Dermis microvascular lymphatic vessel endothelial cell (primary cell): Measurements from ENCODE around the gene LRIG1. TPM values are rescaled to one million over a fixed set of nuclear protein-coding genes. Genes with fewer than 3 reads are reported as not detected.
A peak's percentile ranks its signal among the peaks of the same experiment; 100 is the strongest.

Source experiments
- DNase-seq, 2 donors: peaks; one replicate each; pipeline versions ENCODE4 v3.0.0 to v3.0.0-alpha.2; 2010; ENCODE audit warnings: low read depth in 2 of 2
- total RNA-seq: library from RNA; depleted of rRNA; stranded (reverse); fragments of >200 nt; gene quantifications from 2 replicates; pipeline ENCODE4 v1.2.1, GENCODE V29; 2014

The LRIG1 gene
- total RNA-seq, 1 donor from 2014 or later = 35.3 TPM

- no peak for DNase-seq
These were observed 114.6 kb downstream of the LRIG1 start for GRCh38 chr3:66386011-66386924.

DNA sequence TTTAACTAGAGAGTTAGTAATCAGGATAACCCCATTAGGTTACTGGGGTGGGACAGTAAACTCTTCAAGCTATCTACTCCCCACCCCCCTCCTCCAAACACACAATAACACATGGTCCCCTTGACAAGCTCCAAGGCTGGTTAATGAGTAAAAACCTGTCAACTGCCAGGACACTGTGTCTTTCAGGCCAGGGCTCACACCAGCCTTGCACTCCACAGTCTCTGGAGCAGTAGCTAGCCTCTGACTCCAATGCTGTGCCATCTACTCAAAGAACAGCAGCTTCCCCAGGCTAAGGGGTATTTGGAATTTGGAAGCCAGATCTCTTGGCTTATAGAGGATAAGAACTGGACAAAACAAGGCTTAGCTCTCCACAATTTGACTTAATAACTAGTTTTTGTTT is 115.8 kb downstream of the LRIG1 start:
- no peak for DNase-seq

DNA sequence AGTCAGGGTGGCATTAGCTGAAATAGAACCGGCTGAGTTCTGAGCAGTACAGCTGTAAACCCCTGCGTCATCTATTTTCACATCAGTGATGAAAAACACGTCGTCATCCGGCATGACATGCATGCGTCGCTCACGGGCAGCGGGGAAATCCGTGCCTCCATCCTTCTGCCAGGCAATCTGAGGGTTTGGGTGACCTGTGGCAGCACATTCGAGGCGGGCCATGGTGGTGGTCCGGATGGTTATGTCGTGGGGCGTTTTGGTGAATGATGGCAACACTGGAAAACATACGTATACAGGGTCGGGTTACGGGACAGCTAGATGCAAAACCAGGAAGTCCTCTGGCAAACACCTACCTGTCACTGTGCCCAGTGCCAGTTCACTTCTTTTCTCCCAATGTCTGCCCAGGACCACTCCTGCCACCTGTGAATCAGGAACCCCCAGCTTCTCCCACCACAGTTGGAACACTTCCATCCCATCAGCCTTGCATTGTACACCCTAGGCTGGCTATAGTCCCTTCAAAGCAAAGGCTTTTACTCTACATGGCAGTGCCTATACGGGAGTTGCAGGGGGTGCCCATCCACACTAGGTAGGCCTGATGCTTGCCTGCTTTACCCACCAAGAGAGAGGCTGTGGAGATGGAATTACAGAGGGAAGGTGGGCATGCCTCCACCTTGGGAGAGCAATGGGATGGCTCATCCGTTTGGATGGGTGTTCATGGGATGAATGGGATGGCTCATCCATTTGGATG is 116.7 kb downstream of the LRIG1 start:
- no peak for DNase-seq

GRCh38 chr3:66383023-66383422 is 117.8 kb downstream of the LRIG1 start:
- DNase-seq = no peak

- no peak for DNase-seq
These were observed 118.7 kb downstream of the LRIG1 start for GRCh38 chr3:66382142-66382541.

GRCh38 chr3:66381626-66382025 is 119.2 kb downstream of the LRIG1 start:
- DNase-seq = no peak

- no peak for DNase-seq
These were observed 120.5 kb downstream of the LRIG1 start for GRCh38 chr3:66380200-66380932.

DNA sequence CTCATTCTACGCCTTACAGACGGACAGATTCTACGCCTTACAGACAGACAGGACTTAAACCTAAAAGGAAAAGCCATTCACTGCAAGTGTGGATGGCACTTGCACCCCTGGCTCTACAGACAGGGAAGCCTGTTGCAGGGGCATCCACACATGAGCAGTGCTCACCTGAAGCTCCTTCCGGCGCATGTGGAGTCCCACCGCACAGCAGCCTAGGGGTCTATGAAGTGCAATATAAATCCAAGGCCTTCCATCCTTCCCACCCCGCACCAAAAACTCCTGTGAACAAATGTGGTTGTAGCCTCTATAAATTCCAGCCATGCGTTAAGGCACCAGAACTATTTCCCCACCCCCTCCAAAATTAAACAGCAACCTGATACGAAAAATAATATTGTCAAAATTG is 121.3 kb downstream of the LRIG1 start:
- DNase-seq = no peak

- DNase-seq = peak in 1 of 2 donors; percentile 44
These were observed 122.6 kb downstream of the LRIG1 start for GRCh38 chr3:66378256-66378655.

DNA sequence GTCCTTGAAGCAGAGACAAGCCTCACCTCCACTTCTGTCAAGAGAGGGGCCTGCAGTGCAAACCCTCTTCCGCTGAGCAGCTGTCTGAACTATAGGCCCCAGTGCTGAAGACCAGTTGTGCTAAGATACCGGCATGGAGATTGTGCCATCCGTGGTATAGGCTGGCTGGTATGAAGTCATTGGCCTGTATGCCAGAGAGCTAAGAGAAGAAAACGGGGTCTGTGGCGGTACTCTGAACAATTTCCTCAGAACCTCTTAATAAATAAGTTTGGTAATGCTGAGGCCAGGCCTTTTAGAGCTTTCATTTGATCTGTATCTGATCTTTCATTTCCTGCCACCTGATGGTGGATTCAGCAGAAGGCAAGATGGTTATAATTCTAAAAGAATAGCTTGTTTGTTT is 123.0 kb downstream of the LRIG1 start:
- no peak for DNase-seq

DNA sequence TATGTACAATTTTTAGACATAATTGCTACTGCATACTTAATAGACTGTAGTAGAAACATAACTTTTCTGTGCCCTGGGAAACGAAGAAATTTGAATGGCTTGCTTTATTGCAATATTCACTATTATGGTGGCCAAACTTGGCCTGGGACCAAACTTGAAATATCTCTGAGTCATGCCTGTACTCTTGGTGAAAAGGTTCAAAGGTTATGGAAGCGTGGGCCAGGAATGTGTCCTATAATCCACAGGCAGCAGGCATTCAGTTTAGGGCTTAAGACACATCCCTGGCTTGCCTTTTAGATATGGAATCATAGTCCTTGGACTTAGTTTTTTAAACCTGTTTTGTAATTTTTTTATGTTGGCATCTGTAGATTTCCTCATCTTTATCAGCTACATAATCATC is 124.3 kb downstream of the LRIG1 start:
- peak; percentile 56 to 75 for DNase-seq

DNA sequence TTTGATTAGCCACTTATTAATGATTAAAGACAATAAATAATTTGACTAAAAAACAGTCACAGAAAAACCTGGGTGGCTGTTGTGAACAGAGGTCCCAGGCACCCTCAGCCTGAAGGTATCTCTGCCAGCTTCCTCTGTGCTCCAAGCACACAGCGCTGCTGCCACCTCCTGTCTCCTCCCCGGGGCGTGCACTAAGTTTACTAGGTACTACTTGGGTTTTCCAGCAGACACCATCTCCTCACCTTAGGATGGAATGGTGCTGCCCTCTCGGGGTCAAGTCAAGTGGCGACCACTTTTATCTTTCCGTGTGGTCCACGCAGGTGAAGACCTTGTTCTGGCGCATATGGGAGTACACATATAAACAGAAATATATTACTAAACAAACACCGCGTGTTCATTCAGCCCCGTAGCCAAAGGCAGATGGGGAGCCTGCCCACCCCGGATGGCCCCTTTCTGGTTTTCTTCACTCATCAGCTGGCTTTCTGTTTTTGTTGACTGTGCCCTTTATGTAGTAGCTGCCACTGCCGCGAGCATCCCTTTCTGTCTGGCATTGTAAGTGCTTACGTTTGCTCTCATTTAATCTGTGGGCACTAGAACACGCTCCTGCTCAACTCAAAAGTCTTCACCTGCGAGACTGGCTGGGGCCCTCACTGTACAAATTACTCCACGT is 128.0 kb downstream of the LRIG1 start:
- peak in 1 of 2 donors; percentile 32 for DNase-seq

DNA sequence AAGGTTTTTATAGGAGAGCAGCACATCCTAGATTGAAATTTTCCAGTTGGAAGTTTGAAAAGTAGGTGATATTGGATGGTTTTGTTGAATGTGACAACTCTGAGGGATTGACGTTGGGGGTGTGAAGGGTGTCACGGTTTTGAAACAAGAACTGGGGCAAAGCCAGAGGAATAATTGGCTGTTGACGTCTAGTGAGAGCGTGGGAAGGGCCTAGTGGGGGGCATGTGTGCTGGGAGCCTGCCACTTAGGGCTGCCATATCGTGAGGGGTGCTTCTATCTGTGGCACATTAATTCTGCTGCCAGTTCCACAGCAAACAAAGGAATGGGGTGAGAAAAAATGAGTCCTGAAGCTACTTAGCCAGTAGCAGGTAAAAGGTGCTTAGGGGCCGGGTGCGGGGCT is 129.4 kb downstream of the LRIG1 start:
- no peak for DNase-seq

GRCh38 chr3:66370179-66370578 is 130.6 kb downstream of the LRIG1 start:
- DNase-seq = no peak

GRCh38 chr3:66367979-66368378 is 132.8 kb downstream of the LRIG1 start:
- no peak for DNase-seq

GRCh38 chr3:66366747-66367146 is 134.1 kb downstream of the LRIG1 start:
- no peak for DNase-seq

- no peak for DNase-seq
These were observed 135.7 kb downstream of the LRIG1 start for GRCh38 chr3:66365080-66365479.

- no peak for DNase-seq
These were observed 137.7 kb downstream of the LRIG1 start for GRCh38 chr3:66363148-66363547.

- peak in 1 of 2 donors; percentile 9 for DNase-seq
These were observed 138.3 kb downstream of the LRIG1 start for GRCh38 chr3:66362541-66362941.

DNA sequence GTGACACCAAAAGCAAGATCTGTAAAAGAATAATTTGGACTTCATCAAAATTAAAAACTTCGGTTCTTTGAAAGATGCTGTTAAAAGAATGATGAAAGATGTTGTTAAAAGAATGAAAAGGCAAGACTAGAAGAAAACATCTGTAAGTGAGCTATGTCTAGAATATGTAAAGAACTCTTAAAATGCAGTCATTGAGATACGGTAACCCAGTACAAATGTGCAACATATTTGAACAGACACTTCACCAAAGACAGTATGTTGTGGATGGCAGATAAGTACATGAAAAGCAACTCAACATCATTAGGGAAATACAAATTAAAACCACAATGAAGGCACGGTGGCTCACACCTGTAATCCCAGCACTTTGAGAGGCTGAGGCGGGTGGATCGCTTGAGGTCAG is 139.5 kb downstream of the LRIG1 start:
- no peak for DNase-seq

- DNase-seq = no peak
These were observed 144.8 kb downstream of the LRIG1 start for GRCh38 chr3:66355997-66356396.
